Naive thymus-derived CD8-positive, alpha-beta T cell (primary cell): ENCODE measurements around the gene POLL. TPM values are rescaled to one million over a fixed set of nuclear protein-coding genes. Genes with fewer than 3 reads are reported as not detected.

Experiments
- ATAC-seq, 2 donors: fragments of 150-1000 bp; cut with Tn5 transposase in 1 of 2; sonication (Bioruptor Pico), chemical (Tn5 transposase) in 1 of 2; 1 replicate in 1 of 2; 2 replicates in 1 of 2; pipeline ENCODE4 v1.10.0; 2021; ENCODE audit warnings: mild to moderate bottlenecking in 2 of 2, moderate library complexity in 2 of 2
- POLR2A ChIA-PET: fragments of 350-600 bp; sonication (Branson Sonifier 250); formaldehyde crosslinking; loops from one replicate; lab custom pipeline; 2021; ENCODE audit warnings: antibody characterized with exemption; lab: Charles Lee
- DNase-seq, 10 donors: peaks; one replicate each; pipeline versions ENCODE4 v3.0.0 to v3.0.0-alpha.2; 2020 to 2022
- H3K27ac Mint-ChIP-seq, 10 donors: one replicate each; pipeline ENCODE4 v1.8.0; 2020 to 2022; ENCODE audit warnings: mild to moderate bottlenecking in 10 of 10, mixed read lengths in 10 of 10, moderate library complexity in 4 of 10, inconsistent platforms in 1 of 10
- H3K27me3 Mint-ChIP-seq, 5 donors: one replicate each; pipeline ENCODE4 v1.8.0; 2021 to 2022; ENCODE audit warnings: mixed read lengths in 5 of 5
- H3K36me3 Mint-ChIP-seq, 3 donors: one replicate each; pipeline ENCODE4 v1.8.0; 2020 to 2022; ENCODE audit warnings: mixed read lengths in 3 of 3, mild to moderate bottlenecking in 2 of 3, inconsistent platforms in 1 of 3
- H3K4me1 Mint-ChIP-seq, 4 donors: one replicate each; pipeline ENCODE4 v1.8.0; 2021 to 2022; ENCODE audit warnings: mixed read lengths in 4 of 4
- H3K4me3 Mint-ChIP-seq, 10 donors: one replicate each; pipeline ENCODE4 v1.8.0; 2020 to 2022; ENCODE audit warnings: mild to moderate bottlenecking in 10 of 10, mixed read lengths in 10 of 10, moderate library complexity in 6 of 10, inconsistent platforms in 1 of 10
- H3K9me3 Mint-ChIP-seq, 9 donors: one replicate each; pipeline ENCODE4 v1.8.0; 2020 to 2022; ENCODE audit warnings: mixed read lengths in 9 of 9, mild to moderate bottlenecking in 3 of 9, inconsistent platforms in 1 of 9, moderate library complexity in 1 of 9
- polyA plus RNA-seq, 3 donors: library from polyadenylated mRNA; unstranded; fragments of 300-500 nt; fragmentation: Illumina TruSeq; gene quantifications; one replicate each; pipeline ENCODE4 v1.2.3, GENCODE V29; 2021
- total RNA-seq, 8 experiments: library from RNA in 2 of 8; stranded (reverse) in 2 of 8; gene quantifications; one replicate each; pipeline ENCODE4 v1.2.3 and lab custom pipeline; 2021 to 2026

Gene POLL
- total and polyA plus RNA-seq, 5 experiments from 2014 or later, result 10.6 to 48.9 (median 16.7) TPM

- Mint-ChIP-seq H3K27ac (peak overlapping the region in 9 of 10 donors; percentile 4 to 92 (median 75)), H3K4me1 (peaks cover 0 to 12% (median 10%) of the 10 kb centered on the region in 4 donors), H3K9me3 (no peaks in the 10 kb centered on the region), H3K4me3 (no peak overlapping the region), H3K36me3 (peaks cover 0 to 62% (median 5%) of the 10 kb centered on the region in 3 donors), H3K27me3 (no peaks in the 10 kb centered on the region)
- DNase-seq (no peak), ATAC-seq (no peak)
- POLR2A ChIA-PET, result interaction anchor here (0.7 kb wide), 1 partner anchor 1387 kb away, joined by 3 read pairs; no protein-coding TSS in a partner anchor
Observed at GRCh38 chr10:101617102-101617823, 29.2 kb upstream of the POLL start.

- no peak for ATAC-seq
- H3K27me3 Mint-ChIP-seq, result no peaks in the 10 kb centered on the region
- no peak overlapping the region for H3K4me3 Mint-ChIP-seq
- POLR2A ChIA-PET, result interaction anchor here (0.7 kb wide), 1 partner anchor 1387 kb away, joined by 3 read pairs; no protein-coding TSS in a partner anchor
- H3K4me1 Mint-ChIP-seq, result peaks cover 3 to 12% (median 10%) of the 10 kb centered on the region in 4 donors
- no peaks in the 10 kb centered on the region for H3K9me3 Mint-ChIP-seq
- H3K36me3 Mint-ChIP-seq, result peaks cover 0 to 61% (median 4%) of the 10 kb centered on the region in 3 donors
- peak overlapping the region in 8 of 10 donors; percentile 3 to 77 (median 50) for H3K27ac Mint-ChIP-seq
- no peak for DNase-seq
Observed at GRCh38 chr10:101616415-101617101, 28.5 kb upstream of the POLL start.

GRCh38 chr10:101615525-101616116, 27.6 kb upstream of the POLL start:
- Mint-ChIP-seq H3K36me3 (peaks cover 0 to 61% (median 4%) of the 10 kb centered on the region in 3 donors), H3K27me3 (no peaks in the 10 kb centered on the region), H3K4me1 (peaks cover 3 to 12% (median 10%) of the 10 kb centered on the region in 4 donors), H3K4me3 (no peak overlapping the region), H3K27ac (peak overlapping the region in 5 of 10 donors; percentile 16 to 71 (median 46)), H3K9me3 (no peaks in the 10 kb centered on the region)
- ATAC-seq (no peak), DNase-seq (no peak)
- POLR2A ChIA-PET, result no interaction called here

GRCh38 chr10:101614663-101615524, 26.8 kb upstream of the POLL start:
- peak overlapping the region in 4 of 10 donors; percentile 18 to 77 (median 48) for H3K27ac Mint-ChIP-seq
- no peaks in the 10 kb centered on the region for H3K27me3 Mint-ChIP-seq
- H3K4me3 Mint-ChIP-seq, result no peak overlapping the region
- DNase-seq (no peak), ATAC-seq (no peak)
- H3K9me3 Mint-ChIP-seq, result no peaks in the 10 kb centered on the region
- POLR2A ChIA-PET, result no interaction called here
- peaks cover 3 to 12% (median 10%) of the 10 kb centered on the region in 4 donors for H3K4me1 Mint-ChIP-seq
- H3K36me3 Mint-ChIP-seq, result peaks cover 0 to 61% (median 4%) of the 10 kb centered on the region in 3 donors

GRCh38 chr10:101613646-101614045, 25.6 kb upstream of the POLL start:
- Mint-ChIP-seq H3K36me3 (peaks cover 0 to 58% (median 4%) of the 10 kb centered on the region in 3 donors), H3K27me3 (no peaks in the 10 kb centered on the region), H3K4me1 (peaks cover 3 to 13% (median 11%) of the 10 kb centered on the region in 4 donors), H3K27ac (peak overlapping the region in 4 of 10 donors; percentile 25 to 72 (median 40)), H3K4me3 (no peak overlapping the region), H3K9me3 (no peaks in the 10 kb centered on the region)
- POLR2A ChIA-PET, result no interaction called here
- no peak for DNase-seq
- no peak for ATAC-seq

GRCh38 chr10:101612872-101613271, 24.8 kb upstream of the POLL start:
- ATAC-seq, result no peak
- H3K36me3 Mint-ChIP-seq, result peaks cover 0 to 59% (median 2%) of the 10 kb centered on the region in 3 donors
- H3K27me3 Mint-ChIP-seq, result no peaks in the 10 kb centered on the region
- H3K4me1 Mint-ChIP-seq, result peaks cover 3 to 10% (median 7%) of the 10 kb centered on the region in 4 donors
- H3K27ac Mint-ChIP-seq, result peak overlapping the region in 3 of 10 donors; percentile 29 to 67 (median 44)
- H3K9me3 Mint-ChIP-seq, result no peaks in the 10 kb centered on the region
- H3K4me3 Mint-ChIP-seq, result no peak overlapping the region
- DNase-seq, result no peak
- POLR2A ChIA-PET, result no interaction called here

- no peak overlapping the region for H3K4me3 Mint-ChIP-seq
Observed at GRCh38 chr10:101612086-101612485, 24.0 kb upstream of the POLL start.

GRCh38 chr10:101611096-101611905, 23.2 kb upstream of the POLL start:
- DNase-seq (no peak), ATAC-seq (no peak)
- Mint-ChIP-seq H3K4me1 (peaks cover 0 to 4% (median 1%) of the 10 kb centered on the region in 4 donors), H3K27me3 (no peaks in the 10 kb centered on the region), H3K4me3 (no peak overlapping the region), H3K27ac (peak overlapping the region in 9 of 10 donors; percentile 31 to 89 (median 65)), H3K36me3 (peaks cover 0 to 50% (median 2%) of the 10 kb centered on the region in 3 donors), H3K9me3 (no peaks in the 10 kb centered on the region)
- POLR2A ChIA-PET, result no interaction called here

More at GRCh38 chr10:101612086-101612485, 24.0 kb upstream of the POLL start:
- H3K27me3 Mint-ChIP-seq, result no peaks in the 10 kb centered on the region
- H3K9me3 Mint-ChIP-seq, result no peaks in the 10 kb centered on the region
- peak overlapping the region in 5 of 10 donors; percentile 19 to 80 (median 27) for H3K27ac Mint-ChIP-seq
- POLR2A ChIA-PET, result no interaction called here
- DNase-seq (no peak), ATAC-seq (no peak)
- peaks cover 0 to 4% (median 2%) of the 10 kb centered on the region in 4 donors for H3K4me1 Mint-ChIP-seq
- peaks cover 0 to 52% (median 2%) of the 10 kb centered on the region in 3 donors for H3K36me3 Mint-ChIP-seq

- no peaks in the 10 kb centered on the region for H3K9me3 Mint-ChIP-seq
- H3K27me3 Mint-ChIP-seq, result no peaks in the 10 kb centered on the region
- no peak for ATAC-seq
- DNase-seq, result no peak
- H3K4me1 Mint-ChIP-seq, result peaks cover 0 to 4% (median 1%) of the 10 kb centered on the region in 4 donors
- POLR2A ChIA-PET, result no interaction called here
- peaks cover 0 to 54% (median 2%) of the 10 kb centered on the region in 3 donors for H3K36me3 Mint-ChIP-seq
- peak overlapping the region in 3 of 10 donors; percentile 5 to 67 (median 22) for H3K27ac Mint-ChIP-seq
- no peak overlapping the region for H3K4me3 Mint-ChIP-seq
Observed at GRCh38 chr10:101609481-101609880, 21.4 kb upstream of the POLL start.

GRCh38 chr10:101607124-101607523, 19.1 kb upstream of the POLL start:
- POLR2A ChIA-PET, result no interaction called here
- no peaks in the 10 kb centered on the region for H3K9me3 Mint-ChIP-seq
- H3K27ac Mint-ChIP-seq, result peak overlapping the region in 8 of 10 donors; percentile 1 to 61 (median 30)
- ATAC-seq, result no peak
- H3K36me3 Mint-ChIP-seq, result peaks cover 0 to 60% (median 2%) of the 10 kb centered on the region in 3 donors
- no peaks in the 10 kb centered on the region for H3K27me3 Mint-ChIP-seq
- no peak for DNase-seq
- peak overlapping the region in 2 of 10 donors; percentile 15 to 42 for H3K4me3 Mint-ChIP-seq
- peaks cover 0 to 4% (median 1%) of the 10 kb centered on the region in 4 donors for H3K4me1 Mint-ChIP-seq

- Mint-ChIP-seq H3K9me3 (no peaks in the 10 kb centered on the region), H3K36me3 (peaks cover 0 to 24% (median 0%) of the 10 kb centered on the region in 3 donors), H3K27me3 (no peaks in the 10 kb centered on the region), H3K4me1 (peaks cover 0 to 1% (median 0%) of the 10 kb centered on the region in 4 donors), H3K27ac (peak overlapping the region in 5 of 10 donors; percentile 14 to 79 (median 34)), H3K4me3 (no peak overlapping the region)
- POLR2A ChIA-PET, result no interaction called here
- DNase-seq (peak; percentile 7 to 73 (median 44)), ATAC-seq (peak; percentile 82 to 85)
Observed at GRCh38 chr10:101602761-101603398, 14.8 kb upstream of the POLL start.
